ENCODE measurements around the gene DYDC1.

- TF ChIP-seq, protein P1, sequence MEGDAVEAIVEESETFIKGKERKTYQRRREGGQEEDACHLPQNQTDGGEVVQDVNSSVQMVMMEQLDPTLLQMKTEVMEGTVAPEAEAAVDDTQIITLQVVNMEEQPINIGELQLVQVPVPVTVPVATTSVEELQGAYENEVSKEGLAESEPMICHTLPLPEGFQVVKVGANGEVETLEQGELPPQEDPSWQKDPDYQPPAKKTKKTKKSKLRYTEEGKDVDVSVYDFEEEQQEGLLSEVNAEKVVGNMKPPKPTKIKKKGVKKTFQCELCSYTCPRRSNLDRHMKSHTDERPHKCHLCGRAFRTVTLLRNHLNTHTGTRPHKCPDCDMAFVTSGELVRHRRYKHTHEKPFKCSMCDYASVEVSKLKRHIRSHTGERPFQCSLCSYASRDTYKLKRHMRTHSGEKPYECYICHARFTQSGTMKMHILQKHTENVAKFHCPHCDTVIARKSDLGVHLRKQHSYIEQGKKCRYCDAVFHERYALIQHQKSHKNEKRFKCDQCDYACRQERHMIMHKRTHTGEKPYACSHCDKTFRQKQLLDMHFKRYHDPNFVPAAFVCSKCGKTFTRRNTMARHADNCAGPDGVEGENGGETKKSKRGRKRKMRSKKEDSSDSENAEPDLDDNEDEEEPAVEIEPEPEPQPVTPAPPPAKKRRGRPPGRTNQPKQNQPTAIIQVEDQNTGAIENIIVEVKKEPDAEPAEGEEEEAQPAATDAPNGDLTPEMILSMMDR (IDR thresholded peaks at IDR 0.05; ENCODE audit: low read depth, low read length, poor library complexity, severe bottlenecking): no peak
- TF ChIP-seq EZH2phosphoT487 (IDR thresholded peaks at IDR 0.05; ENCODE audit: borderline replicate concordance, low read length): no peak
Measured at GRCh38 chr10:80405035-80405434, 48.5 kb upstream of the DYDC1 start.
